Endothelial cell of umbilical vein (primary cell): Measurements from ENCODE around the gene TNFSF4. TPM values are rescaled to one million over a fixed set of nuclear protein-coding genes. Genes with fewer than 3 reads are reported as not detected.

ENCODE experiments used
- BruUV-seq: library from RNA; stranded (reverse); fragments of 400-500 nt; replicated peaks from 2 replicates; lab custom pipeline; 2021; lab: Mats Ljungman, UMichigan
- CTCF ChIA-PET: fragments of 300-600, 350-600 bp; sonication (Branson Sonifier 250); formaldehyde crosslinking; loops from one replicate; lab custom pipeline; 2021; ENCODE audit warnings: antibody characterized with exemption, inconsistent platforms; lab: Charles Lee
- POLR2A ChIA-PET: fragments of 300-600, 350-600 bp; sonication (Branson Sonifier 250); formaldehyde crosslinking; loops from one replicate; lab custom pipeline; 2021; ENCODE audit warnings: antibody characterized with exemption, inconsistent platforms; lab: Charles Lee
- DNase-seq: peaks from one replicate; pipeline ENCODE4 v3.0.0-alpha.2; 2011; ENCODE audit warnings: low read depth, low spot score
- FAIRE-seq: peaks from 2 replicates; lab custom pipeline; 2011; peaks lifted over from hg19 to GRCh38; lab: Jason Lieb, UNC
- H2AFZ ChIP-seq: 2 replicates; pipeline ENCODE4 v1.6.0; 2012; ENCODE audit warnings: low read depth, low read length, control low read depth, inconsistent platforms
- H3K27ac ChIP-seq: 2 replicates; pipeline ENCODE4 v1.5.1; 2011; ENCODE audit warnings: low read depth, mild to moderate bottlenecking, control low read depth, low read length, moderate library complexity; ENCODE audit not compliant: insufficient read depth
- H3K27me3 ChIP-seq, 2 experiments: 2 replicates each; pipeline versions ENCODE4 v1.6.0 to v1.6.1; 2011; ENCODE audit warnings: low read length in 2 of 2, mixed read lengths in 1 of 2; ENCODE audit not compliant: control insufficient read depth in 2 of 2, insufficient read depth in 2 of 2
- H3K36me3 ChIP-seq, 2 experiments: 2 replicates in 1 of 2; 3 replicates in 1 of 2; pipeline ENCODE4 v1.5.1; 2011; ENCODE audit warnings: low read length in 2 of 2, mild to moderate bottlenecking in 1 of 2, moderate library complexity in 1 of 2; ENCODE audit not compliant: control insufficient read depth in 2 of 2, insufficient read depth in 2 of 2; ENCODE audit errors: extremely low read depth in 1 of 2
- H3K4me1 ChIP-seq: 3 replicates; pipeline ENCODE4 v1.5.1; 2011; ENCODE audit warnings: mild to moderate bottlenecking, low read length; ENCODE audit not compliant: control insufficient read depth, insufficient read depth; ENCODE audit errors: extremely low read depth
- H3K4me2 ChIP-seq: 2 replicates; pipeline ENCODE4 v1.6.1; 2011; ENCODE audit warnings: low read length, control low read depth, mixed read lengths; ENCODE audit not compliant: insufficient read depth
- H3K4me3 ChIP-seq, 3 experiments: fragments of 200-600 bp in 1 of 3; sonication (generic), shearing (Covaris generic) in 1 of 3; replicated peaks in 1 of 3; 2 replicates each; pipeline ENCODE4 v1.5.1; 2011 to 2016; ENCODE audit warnings: control low read depth in 3 of 3, low read length in 3 of 3, mild to moderate bottlenecking in 2 of 3, inconsistent platforms in 1 of 3, low read depth in 1 of 3, moderate library complexity in 1 of 3; ENCODE audit not compliant: insufficient read depth in 1 of 3
- H3K79me2 ChIP-seq: 2 replicates; pipeline ENCODE4 v1.6.0; 2012; ENCODE audit warnings: low read length, inconsistent platforms; ENCODE audit not compliant: control insufficient read depth, insufficient read depth
- H3K9ac ChIP-seq: replicated peaks from 2 replicates; pipeline ENCODE3; 2011; ENCODE audit warnings: low read length, control low read depth; ENCODE audit not compliant: insufficient read depth; ENCODE audit errors: extremely low read depth
- H3K9me1 ChIP-seq: replicated peaks from 3 replicates; pipeline ENCODE4 v1.6.0; 2011; ENCODE audit warnings: mild to moderate bottlenecking, low read length; ENCODE audit not compliant: control insufficient read depth, insufficient read depth; ENCODE audit errors: extremely low read depth
- H3K9me3 ChIP-seq: replicated peaks from 2 replicates; pipeline ENCODE4 v1.5.1; 2012; ENCODE audit warnings: low read length, inconsistent platforms; ENCODE audit not compliant: control insufficient read depth, insufficient read depth
- H4K20me1 ChIP-seq: replicated peaks from 2 replicates; pipeline ENCODE3; 2011; ENCODE audit warnings: mild to moderate bottlenecking, low read length; ENCODE audit not compliant: control insufficient read depth, insufficient read depth; ENCODE audit errors: extremely low read depth
- EZH2 ChIP-seq: IDR thresholded peaks from 2 replicates; pipeline ENCODE4 v1.6.1; 2012; ENCODE audit warnings: borderline replicate concordance, low read depth, mild to moderate bottlenecking, moderate library complexity, low read length, inconsistent platforms; ENCODE audit not compliant: severe bottlenecking
- FOS ChIP-seq: IDR thresholded peaks from 2 replicates; pipeline ENCODE4 v1.6.1; 2011; ENCODE audit warnings: mild to moderate bottlenecking, low read length, moderate library complexity, borderline replicate concordance; ENCODE audit not compliant: insufficient read depth
- GATA2 ChIP-seq: IDR thresholded peaks from 2 replicates; pipeline ENCODE4 v1.7.0; 2011; ENCODE audit warnings: low read depth, mild to moderate bottlenecking, moderate library complexity, mixed read lengths, low read length; ENCODE audit not compliant: insufficient read length, insufficient read depth
- JUN ChIP-seq: IDR thresholded peaks from 2 replicates; pipeline ENCODE4 v1.6.1; 2011; ENCODE audit warnings: borderline replicate concordance, low read depth; ENCODE audit not compliant: insufficient read length, insufficient read depth
- MYC ChIP-seq: IDR thresholded peaks from one replicate; pipeline ENCODE4 v1.6.1; 2011; ENCODE audit warnings: mild to moderate bottlenecking, low read depth, low read length
- POLR2A ChIP-seq: IDR thresholded peaks from 2 replicates; pipeline ENCODE4 v1.6.1; 2012; ENCODE audit warnings: low read depth, mild to moderate bottlenecking, control low read depth, low read length
- POLR2AphosphoS5 ChIP-seq: IDR thresholded peaks from 2 replicates; pipeline ENCODE4 v1.6.1; 2012; ENCODE audit warnings: low read depth, mild to moderate bottlenecking, control low read depth, low read length, moderate library complexity; ENCODE audit not compliant: insufficient read depth
- dilution Hi-C: fragments of 300-500 bp; cut with MboI; formaldehyde crosslinking; loops from one replicate; pipeline ENCODE4 v1.15.0; 2019; ENCODE audit warnings: low sequenced_read_pairs; ENCODE audit not compliant: extremely low pct_ligation_motif_present
- intact Hi-C: fragments of 100-400 bp; cut with micrococcal nuclease; formaldehyde crosslinking; loops from one replicate; pipeline ENCODE4 v1.10.0; 2022
- polyA plus RNA-seq, 4 experiments: library from polyadenylated mRNA; depleted of rRNA in 3 of 4; stranded (reverse) in 3 of 4; unstranded in 1 of 4; fragments of >200 nt; gene quantifications; 2 replicates each; pipeline versions ENCODE4 v1.2.1 to v1.2.3, GENCODE V29; 2011 to 2012; ENCODE audit warnings: missing spikeins in 1 of 4
- total RNA-seq: library from RNA; stranded (reverse); gene quantifications from 2 replicates; pipeline ENCODE4 v1.2.3, GENCODE V29; 2021
- TF ChIP-seq, protein P1 (sequence below), 2 donors: IDR thresholded peaks; 1 replicate in 1 of 2; 2 replicates in 1 of 2; pipeline ENCODE4 v1.5.1; 2011; ENCODE audit warnings: low read length in 2 of 2, mild to moderate bottlenecking in 2 of 2, moderate library complexity in 2 of 2, control low read depth in 1 of 2, inconsistent platforms in 1 of 2, low read depth in 1 of 2; ENCODE audit not compliant: insufficient read depth in 1 of 2; ENCODE audit errors: extremely low read depth in 1 of 2
- TF ChIP-seq, protein P2 (sequence below): IDR thresholded peaks from 2 replicates; pipeline ENCODE4 v1.6.1; 2011; ENCODE audit not compliant: insufficient read depth, insufficient read length

The TNFSF4 gene
- total and polyA plus RNA-seq, 2 donors (not counting 3 experiments of a cell fraction or from before 2014, with no cell fraction given) = 44.9 to 88.1 TPM

DNA sequence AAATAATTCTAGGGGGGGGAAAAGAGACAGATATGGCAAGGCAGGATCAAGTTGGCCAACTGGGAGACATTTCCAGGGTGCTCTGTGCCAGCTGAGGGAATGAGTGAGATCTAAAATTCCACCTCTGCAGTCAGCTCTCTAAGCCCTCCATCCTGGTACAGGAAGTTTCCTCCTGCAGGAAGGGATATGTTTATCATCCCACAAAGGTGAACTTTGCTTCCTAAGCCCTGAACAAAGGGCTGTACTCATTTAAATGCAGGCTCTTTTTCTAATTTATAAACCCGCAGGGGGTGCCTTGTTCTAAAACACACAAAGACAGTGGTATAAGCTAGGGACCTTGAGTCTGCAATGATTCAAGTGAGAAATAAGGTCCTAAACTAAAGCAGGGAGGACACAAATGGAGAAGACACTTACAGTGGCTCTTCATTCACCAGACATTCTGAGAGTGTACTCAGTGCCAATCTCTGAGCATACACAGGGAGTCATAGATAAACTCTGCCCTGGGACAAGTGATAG lies 3.6 kb upstream of the TNFSF4 start:
- CTCF ChIA-PET = interaction anchor here (1.5 to 1.7 kb wide), 2 partner anchors 45 to 469 kb away, joined by 3 to 4 read pairs; no protein-coding TSS in a partner anchor
- no peaks in the 10 kb centered on the region for H3K36me3 ChIP-seq
- peaks cover 19% of the 10 kb centered on the region for H3K79me2 ChIP-seq
- H3K27me3 ChIP-seq = no peaks in the 10 kb centered on the region
- no peak overlapping the region for H3K4me2 ChIP-seq
- intact Hi-C loops = no loop called here
- H2AFZ ChIP-seq = no peak overlapping the region
- peaks cover 14% of the 10 kb centered on the region for H3K4me1 ChIP-seq
- TF ChIP-seq, protein P1, sequence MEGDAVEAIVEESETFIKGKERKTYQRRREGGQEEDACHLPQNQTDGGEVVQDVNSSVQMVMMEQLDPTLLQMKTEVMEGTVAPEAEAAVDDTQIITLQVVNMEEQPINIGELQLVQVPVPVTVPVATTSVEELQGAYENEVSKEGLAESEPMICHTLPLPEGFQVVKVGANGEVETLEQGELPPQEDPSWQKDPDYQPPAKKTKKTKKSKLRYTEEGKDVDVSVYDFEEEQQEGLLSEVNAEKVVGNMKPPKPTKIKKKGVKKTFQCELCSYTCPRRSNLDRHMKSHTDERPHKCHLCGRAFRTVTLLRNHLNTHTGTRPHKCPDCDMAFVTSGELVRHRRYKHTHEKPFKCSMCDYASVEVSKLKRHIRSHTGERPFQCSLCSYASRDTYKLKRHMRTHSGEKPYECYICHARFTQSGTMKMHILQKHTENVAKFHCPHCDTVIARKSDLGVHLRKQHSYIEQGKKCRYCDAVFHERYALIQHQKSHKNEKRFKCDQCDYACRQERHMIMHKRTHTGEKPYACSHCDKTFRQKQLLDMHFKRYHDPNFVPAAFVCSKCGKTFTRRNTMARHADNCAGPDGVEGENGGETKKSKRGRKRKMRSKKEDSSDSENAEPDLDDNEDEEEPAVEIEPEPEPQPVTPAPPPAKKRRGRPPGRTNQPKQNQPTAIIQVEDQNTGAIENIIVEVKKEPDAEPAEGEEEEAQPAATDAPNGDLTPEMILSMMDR (IDR thresholded peaks at IDR 0.05; ENCODE audit: extremely low read depth in 1 of 2, insufficient read depth in 1 of 2, low read depth in 1 of 2, low read length in 2 of 2) = no peak
- TF ChIP-seq FOS (no peak), EZH2 (no peak), JUN (no peak), MYC (no peak), GATA2 (no peak), POLR2A (no peak), POLR2AphosphoS5 (no peak)
- TF ChIP-seq, protein P2, sequence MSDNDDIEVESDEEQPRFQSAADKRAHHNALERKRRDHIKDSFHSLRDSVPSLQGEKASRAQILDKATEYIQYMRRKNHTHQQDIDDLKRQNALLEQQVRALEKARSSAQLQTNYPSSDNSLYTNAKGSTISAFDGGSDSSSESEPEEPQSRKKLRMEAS = no peak
- dilution Hi-C loops = no loop called here
- H3K4me3 ChIP-seq = no peak overlapping the region
- no peak for DNase-seq
- H3K9me3 ChIP-seq = no peaks in the 10 kb centered on the region
- H3K9ac ChIP-seq = no peak overlapping the region
- H4K20me1 ChIP-seq = no peaks in the 10 kb centered on the region
- no peak overlapping the region for H3K27ac ChIP-seq
- POLR2A ChIA-PET = no interaction called here
- H3K9me1 ChIP-seq = no peaks in the 10 kb centered on the region
- no peak for FAIRE-seq
- BruUV-seq = no TSS peak
